GM23248 (cell line): ENCODE measurements around the gene GSTM2.

Experiments
- EZH2 ChIP-seq: fragments of 200-600 bp; sonication (generic); IDR thresholded peaks from 2 replicates; pipeline ENCODE4 v1.6.1; 2018; ENCODE audit warnings: antibody characterized with exemption, mild to moderate bottlenecking; ENCODE audit not compliant: insufficient read depth, poor library complexity, severe bottlenecking
- EZH2phosphoT487 ChIP-seq: fragments of 200-600 bp; sonication (generic); IDR thresholded peaks from 2 replicates; pipeline ENCODE4 v1.6.1; 2018; ENCODE audit warnings: antibody characterized with exemption, moderate library complexity, mild to moderate bottlenecking, low read depth; ENCODE audit not compliant: insufficient read depth

DNA sequence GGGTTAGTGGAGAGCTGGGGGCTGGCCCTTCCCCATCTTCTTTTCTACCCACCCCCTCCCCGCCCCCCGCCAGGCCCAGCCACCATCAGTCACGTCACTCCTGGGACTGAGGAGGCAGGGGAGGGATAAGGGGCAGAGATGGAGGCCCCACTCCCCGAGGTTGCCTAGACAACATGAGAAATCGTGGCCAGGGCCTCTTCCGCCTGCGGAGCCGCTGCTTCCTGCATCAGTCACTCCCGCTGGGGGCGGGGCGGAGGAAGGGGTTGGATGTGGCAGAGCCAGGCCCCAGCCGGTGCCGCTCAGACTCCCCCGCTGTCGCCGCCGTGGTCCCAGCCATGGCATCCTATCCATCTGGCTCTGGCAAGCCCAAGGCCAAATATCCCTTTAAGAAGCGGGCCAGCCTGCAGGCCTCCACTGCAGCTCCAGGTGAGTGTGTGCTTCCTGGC lies 47.0 kb upstream of the GSTM2 start:
- TF ChIP-seq EZH2 (no peak), EZH2phosphoT487 (no peak)
